HTERT RPE-1 (cell line): ENCODE measurements around the gene TCN1.
"Not testable (repeated sequence)": the region's sequence is repeated elsewhere in the genome, so short reads cannot be mapped to it uniquely, and the experiment has no call there.

Experiments
- in situ Hi-C: fragments of 300-500 bp; cut with MboI; formaldehyde crosslinking; loops from 4 replicates; pipeline ENCODE4 v1.14.3; 2020; ENCODE audit warnings: low sequenced_read_pairs

Gene TCN1, protein sequence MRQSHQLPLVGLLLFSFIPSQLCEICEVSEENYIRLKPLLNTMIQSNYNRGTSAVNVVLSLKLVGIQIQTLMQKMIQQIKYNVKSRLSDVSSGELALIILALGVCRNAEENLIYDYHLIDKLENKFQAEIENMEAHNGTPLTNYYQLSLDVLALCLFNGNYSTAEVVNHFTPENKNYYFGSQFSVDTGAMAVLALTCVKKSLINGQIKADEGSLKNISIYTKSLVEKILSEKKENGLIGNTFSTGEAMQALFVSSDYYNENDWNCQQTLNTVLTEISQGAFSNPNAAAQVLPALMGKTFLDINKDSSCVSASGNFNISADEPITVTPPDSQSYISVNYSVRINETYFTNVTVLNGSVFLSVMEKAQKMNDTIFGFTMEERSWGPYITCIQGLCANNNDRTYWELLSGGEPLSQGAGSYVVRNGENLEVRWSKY

DNA sequence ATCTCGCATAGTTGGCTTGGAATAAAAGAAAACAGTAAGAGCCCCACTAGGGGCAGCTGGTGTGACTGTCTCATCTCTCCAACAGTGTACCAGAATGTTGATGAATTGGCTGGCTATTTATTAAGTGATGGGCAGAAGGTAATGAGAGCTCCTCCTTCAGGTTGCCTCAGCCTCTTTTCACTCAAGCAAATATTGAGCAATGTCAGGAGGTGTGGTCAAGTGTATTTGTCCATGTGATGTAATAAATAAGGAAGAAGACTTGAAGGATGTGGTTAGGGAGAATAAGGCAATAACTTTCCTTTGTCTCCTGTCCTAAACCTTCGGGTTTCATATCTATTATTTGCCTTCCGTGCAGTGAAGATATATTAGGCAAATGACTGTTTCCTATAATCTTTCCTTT lies at the start of gene TCN1:
TSS of gene TCN1 (minus strand) at position 91 of the 400 bp plus-strand sequence. CDS start at position 74, 17 bp downstream.
- in situ Hi-C loops, result no loop called here

DNA sequence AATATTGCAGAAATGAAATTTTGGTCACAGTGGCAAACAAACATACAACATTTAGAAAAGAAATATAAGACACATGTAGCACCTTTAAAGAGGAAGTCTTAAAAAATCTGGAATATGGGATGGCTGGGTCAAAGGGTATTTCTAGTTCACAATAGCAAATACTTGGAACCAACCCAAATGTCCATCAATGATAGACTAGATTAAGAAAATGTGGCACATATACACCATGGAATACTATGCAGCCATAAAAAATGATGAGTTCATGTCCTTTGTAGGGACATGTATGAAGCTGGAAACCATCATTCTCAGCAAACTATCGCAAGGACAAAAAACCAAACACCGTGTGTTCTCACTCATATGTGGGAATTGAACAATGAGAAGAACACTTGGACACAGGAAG lies 37.3 kb upstream of the TCN1 start:
- in situ Hi-C loops, result not testable (repeated sequence)

DNA sequence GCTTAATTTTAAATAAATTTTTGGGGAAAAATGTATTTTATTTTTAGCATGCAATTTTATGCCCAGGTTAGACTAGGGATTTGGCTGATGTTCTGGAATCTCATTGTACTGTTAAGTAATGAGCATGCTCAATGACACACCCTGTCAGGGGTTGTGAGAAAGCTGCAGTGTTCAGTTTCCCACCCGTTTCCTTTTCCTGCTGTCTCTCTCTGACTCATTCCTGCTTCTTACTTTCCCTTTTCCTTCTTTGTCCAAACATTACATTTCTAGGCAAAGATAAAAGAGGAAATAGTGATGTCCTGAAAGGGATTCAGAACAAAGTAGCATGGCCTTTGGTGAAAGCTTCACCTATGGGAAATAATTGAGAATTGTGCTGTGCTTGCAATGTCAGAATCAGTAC lies 35.0 kb upstream of the TCN1 start:
- in situ Hi-C loops, result no loop called here

DNA sequence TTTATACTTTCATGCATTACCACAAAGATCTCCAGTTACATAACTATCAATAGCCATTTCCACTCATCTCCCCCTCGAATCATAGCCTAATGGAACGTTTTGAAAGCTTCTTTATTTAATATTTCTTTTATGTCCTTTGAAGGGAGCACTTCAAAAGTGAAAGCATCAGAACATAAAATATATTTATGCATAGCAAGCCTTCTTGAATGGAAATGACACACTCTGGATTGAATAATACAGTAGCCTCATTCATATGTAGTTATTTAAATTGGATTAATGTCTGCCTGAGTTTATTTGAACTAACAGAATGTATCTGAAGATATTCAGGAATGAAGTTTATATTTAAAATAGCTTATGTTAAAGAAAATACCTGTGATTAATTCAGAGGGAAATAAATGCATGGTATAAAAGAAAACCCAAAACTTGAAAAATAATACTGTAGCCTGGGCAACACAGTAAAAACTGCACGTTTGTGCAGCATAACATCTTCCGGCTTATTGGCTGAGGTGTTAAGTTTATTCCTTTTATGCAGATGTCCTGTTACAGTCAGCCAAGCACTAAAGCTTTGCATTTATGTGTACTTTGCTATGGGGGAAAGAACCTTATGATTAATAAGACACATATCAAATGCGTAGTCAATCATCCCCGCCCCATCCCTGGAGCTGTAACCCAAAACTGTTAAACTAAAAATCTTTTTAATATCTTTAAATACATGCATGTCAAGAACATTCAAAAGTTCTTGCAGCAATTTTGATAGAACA lies 34.3 kb upstream of the TCN1 start:
- in situ Hi-C loops, result no loop called here

DNA sequence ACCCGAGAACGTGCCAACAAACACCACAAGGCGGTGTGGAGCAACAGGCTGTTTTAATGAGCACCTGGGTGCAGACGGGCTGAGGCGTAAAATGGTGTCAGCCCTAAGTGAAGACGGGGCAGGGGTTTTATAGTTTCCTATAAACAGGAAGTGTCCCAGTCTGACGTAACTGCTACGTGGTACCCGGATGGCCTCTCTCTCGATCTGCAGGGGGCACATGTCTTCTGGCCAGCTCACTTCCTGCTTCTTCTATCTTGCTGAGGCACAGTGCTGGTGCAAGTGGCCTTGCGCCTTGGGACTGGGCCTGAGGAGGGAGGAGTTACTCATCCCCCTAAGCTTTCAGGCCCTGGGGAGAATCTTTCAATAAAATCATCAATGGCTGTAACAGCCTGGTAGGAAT lies 33.2 kb upstream of the TCN1 start:
- in situ Hi-C loops, result no loop called here

DNA sequence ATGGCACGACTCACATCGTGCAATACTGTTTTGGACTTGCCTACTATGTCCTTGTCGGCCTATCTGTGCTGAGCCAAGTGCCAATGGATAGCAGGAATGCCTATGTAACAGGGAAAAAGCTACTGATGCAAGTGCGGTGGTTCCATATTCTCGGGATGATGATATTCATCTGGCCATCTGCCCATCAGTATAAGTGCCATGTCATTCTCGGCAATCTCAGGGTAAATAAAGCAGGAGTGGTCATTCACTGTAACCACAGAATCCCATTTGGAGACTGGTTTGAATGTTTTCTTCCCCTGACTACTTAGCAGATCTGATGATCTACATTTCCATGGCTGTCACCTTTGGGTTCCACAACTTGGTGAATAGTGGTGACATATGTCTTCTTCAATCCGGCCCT lies 32.4 kb upstream of the TCN1 start:
- in situ Hi-C loops, result no loop called here

DNA sequence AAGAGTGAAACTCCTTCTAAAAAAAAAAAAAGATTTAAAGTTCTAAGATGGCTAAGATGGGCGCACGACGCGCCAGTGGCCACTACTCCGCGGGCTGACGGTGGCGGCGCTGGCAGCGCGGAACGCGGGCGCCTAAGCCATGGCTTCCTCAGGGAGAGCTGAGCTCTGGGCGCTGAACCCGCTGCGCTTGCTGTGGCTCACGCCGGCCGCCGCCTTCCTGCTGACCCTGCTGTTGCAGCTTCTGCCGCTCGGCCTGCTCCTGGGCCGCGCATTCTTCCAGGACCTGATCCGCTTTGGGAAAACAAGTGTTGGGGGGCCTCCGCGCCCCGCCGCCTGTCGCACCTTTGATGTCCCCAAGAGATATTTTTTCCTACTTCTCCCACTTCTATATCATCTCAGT lies 31.8 kb upstream of the TCN1 start:
- in situ Hi-C loops, result no loop called here

DNA sequence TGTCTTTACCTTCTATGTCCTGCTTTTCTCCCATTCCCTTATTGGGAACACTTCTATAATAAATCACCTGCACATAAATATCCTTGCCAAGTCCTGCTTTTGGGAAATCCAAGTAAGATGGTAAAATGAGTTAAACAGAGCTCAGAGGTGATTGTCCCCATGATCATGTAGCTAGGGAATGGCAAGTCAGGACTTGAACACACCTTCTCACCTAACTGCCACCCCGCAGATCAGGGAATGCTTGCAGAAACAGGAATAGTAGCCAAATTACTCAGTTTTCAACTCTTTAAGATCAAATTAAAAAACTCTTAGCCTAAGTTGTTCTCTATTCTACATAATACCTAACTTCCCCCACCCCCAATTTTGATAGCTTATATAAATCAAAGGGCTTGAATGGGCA lies 28.3 kb upstream of the TCN1 start:
- in situ Hi-C loops, result no loop called here

DNA sequence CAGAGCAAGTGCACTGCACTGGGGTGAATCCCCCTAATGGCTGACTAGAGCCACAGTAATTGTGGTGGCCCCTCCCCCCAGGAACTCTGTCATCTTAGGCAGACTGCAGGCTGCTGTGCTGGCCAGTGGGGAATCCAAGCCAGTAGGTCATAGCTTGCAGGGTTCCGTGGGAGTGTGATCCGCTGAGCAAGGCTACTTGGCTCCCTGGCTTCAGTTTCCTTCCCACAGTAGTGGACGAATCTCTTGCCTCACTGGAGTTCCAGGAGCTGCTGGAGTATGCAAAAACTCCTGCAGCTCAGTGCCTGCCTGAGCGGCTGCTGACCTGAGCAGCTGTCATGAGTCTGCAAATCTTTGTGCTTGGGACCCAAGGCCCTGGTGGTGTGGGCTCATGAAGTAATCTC lies 25.5 kb upstream of the TCN1 start:
- in situ Hi-C loops, result no loop called here

DNA sequence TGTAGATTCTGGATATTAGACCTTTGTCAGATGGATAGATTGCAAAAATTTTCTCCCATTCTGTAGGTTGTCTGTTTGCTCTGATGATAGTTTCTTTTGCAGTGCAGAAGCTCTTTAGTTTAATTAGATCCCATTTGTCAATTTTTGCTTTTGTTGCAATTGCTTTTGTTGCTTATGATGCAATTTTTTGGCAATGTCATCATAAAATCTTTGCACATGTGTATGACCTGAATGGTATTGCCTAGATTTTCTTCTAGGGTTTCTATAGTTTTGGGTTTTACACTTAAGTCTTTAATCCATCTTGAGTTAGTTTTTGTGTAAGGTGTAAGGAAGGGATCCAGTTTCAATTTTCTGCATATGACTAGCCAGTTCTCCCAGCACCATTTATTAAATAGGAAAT lies 20.9 kb upstream of the TCN1 start:
- in situ Hi-C loops, result not testable (repeated sequence)

DNA sequence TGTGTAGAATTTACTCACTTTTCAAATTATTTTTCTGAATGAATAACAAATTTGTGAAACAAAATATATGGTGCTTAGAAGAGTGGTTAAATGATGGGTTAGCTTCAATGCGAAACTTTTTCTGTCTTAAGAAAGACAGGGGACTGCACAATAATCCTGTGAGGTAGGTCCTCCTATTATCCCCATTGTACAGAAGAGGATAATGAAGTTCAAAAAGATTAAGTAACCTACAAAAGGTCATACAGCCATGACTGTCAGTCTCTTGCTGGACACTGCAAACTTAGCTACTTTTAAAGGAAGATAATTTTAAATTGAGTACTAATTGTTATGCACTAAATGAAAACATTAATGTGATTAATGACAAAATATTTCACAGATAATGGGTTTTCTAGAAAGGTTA lies 17.3 kb upstream of the TCN1 start:
- in situ Hi-C loops, result no loop called here

DNA sequence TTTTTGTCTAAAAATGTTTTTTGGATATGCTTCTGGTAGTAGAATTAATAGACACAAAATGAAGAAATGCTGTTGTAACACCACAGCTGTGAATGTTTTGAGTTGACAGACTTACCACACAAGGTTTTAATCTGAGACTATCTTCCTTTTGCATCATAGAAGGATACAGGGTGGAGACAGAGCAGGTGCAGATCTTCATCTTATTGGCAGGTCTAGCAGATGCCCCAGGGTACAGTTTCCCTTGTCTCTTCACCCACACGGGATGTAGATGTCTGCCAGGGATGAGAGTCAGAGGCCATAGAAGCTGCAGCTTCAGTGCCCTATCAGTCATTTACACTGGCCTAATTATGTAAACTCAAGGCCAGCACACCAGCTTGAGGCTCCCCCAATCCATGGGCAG lies 13.3 kb upstream of the TCN1 start:
- in situ Hi-C loops, result no loop called here

DNA sequence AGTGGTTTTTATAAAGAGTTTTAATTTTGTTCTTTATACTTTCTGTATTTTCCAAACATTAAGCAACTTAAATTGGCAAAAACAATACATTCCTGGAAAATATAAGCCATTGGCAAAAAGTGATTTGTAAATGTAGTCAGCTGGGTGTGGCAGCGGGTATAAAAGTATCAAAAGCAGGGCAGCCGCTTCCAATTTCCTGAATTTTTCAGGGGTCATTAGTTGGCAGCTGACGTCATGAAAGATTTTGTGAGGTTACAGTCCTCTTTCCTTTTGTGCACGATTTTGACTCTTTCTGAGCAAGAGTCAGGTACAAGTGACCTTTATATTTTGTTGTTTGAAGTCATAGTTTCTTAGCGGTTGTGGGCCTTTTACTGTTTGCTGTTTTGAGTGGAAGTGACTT lies 12.3 kb upstream of the TCN1 start, which contains the start of gene OOSP3:
TSS of gene OOSP3 (plus strand) at position 208 of the 400 bp plus-strand sequence. CDS start at position 235, 27 bp downstream.
- in situ Hi-C loops, result no loop called here

DNA sequence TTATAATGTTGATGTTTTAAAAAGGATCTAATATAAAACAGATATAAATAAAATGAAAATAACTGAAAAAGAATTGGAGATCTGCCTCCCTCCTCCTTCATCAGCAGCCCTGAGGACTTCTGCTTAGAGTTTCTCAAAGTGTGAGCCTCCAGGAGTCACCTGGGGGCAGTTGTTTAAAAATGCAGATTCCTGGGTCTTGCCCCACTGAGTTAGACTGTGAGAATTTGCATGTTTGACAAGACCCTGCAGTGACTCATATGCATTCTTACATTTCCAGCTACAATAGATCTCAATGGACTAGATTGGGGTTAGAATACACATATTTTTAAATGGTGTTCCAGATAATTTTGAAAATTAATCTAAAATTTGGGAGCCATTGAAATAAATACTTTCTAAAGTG lies 11.5 kb upstream of the TCN1 start:
- in situ Hi-C loops, result no loop called here

DNA sequence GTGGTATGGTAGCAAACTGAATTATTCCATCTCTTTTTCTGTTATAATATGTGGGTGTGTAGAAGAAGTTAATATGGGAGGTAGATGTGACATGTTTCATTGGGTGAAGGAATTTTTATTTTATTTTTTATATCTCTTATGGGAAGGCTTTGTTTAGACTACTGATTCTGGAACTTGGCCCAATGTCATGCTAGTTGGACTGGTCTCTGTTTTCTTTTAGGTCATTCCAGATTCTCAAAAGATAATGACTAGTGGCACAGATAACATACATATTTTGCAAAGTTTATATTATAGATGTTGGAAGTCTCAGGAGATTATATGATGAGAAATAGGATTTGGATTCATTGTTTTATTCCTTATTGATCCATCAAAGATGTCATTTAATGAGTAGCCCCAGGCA lies 11.0 kb upstream of the TCN1 start:
- in situ Hi-C loops, result no loop called here

DNA sequence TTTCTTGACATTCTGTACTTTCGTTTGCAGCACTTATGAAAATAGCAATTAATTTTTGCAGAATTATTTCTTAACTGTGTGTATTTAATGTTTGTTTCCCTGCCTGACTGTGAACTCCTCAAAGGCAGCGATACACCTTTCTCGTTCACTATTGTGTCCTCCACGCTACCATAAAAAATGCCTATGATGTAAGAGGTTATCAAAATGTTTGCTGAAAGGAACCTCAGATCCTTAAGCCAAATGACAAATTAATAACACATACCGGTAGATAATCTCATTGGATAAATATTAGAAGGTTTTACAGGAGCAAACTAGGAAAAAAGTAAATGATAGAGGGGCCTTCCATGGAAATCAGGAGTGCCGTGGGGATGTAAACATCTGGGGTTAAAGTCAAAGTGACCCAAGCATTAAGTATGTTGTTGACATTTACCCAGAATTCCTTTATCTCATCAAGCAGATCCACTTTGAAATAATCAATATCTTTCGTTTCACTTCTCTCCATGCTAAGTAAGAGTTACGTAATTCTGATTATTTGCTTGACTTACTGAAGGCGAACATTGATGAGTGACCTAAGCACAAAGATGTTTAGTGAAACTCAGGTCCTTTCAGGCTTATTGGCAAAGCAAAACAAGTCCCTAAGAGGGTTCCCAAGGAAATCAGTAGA lies 9.7 kb upstream of the TCN1 start:
- in situ Hi-C loops, result no loop called here

DNA sequence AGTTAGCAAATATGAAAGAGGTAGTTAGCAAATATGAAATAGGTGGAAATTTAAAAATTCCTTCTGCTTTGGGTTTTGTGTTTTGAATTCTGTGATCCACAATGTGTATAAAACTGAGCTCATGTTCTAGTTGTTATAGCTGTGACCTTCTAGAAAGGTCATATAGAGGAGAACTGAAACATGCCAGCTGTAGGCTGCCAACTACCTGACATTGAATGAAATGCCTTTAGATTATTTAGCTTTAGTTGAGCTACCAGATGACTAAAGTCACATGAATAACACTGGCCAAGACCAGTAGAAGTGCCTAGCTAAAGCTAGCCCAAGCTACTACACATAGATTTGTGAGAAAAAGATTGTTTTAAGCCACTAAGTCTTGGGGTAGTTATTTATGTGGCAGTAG lies 5.8 kb upstream of the TCN1 start:
- in situ Hi-C loops, result no loop called here

DNA sequence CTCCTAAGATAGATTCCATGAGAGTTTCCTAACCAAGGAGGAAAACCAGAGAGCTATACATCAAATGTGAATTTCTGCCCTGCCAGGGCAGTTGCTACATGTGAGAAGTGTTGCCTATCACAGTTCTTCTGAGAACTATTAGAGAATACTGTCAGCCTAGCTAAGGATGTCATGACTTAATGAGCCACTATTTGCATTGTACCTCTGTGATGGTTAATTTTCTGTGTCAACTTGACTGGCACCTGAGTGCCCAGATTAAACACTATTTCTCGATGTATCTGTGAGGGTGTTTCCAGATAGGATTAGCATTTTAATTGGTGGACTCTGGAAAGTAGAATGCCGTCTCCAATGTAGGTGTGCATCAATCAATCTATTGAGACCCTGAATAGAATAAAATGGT lies 1.7 kb upstream of the TCN1 start:
- in situ Hi-C loops, result no loop called here

DNA sequence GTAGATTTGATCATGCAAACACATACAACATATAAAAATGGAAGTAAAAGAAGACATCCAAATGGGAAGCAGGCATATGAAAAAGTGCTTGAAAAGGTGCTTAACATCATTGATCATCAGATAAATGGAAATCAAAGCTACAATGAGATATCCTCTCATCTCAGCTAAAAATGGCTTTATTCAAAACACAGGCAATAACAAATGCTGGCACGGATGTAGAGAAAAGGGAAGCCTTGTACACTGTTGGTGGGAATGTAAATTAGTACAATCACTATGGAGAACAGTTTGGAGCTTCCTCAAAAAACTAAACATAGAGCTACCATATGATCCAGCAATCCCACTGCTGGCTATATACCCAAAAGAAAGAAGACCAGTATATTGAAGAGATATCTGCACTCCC lies 549 bp upstream of the TCN1 start:
- in situ Hi-C loops, result no loop called here

DNA sequence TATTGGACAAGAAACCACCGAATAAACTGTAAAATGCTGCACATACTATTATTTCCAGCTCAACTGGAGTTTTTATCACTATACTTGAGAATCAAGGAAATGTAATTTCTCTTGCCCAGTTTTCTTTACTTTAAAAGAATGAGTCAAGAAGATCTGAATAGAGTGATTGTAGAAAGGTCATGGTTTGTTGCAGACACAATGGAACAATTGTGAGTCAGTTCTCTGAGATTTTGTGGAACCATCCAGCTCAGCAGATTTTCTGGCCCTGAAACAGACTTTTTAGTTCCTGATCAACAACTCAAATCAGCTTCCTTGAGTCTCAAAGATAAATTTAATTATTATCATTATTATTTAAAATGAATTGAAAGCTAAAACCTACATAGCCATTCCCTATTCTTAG lies 1.3 kb downstream of the TCN1 start:
- in situ Hi-C loops, result no loop called here

DNA sequence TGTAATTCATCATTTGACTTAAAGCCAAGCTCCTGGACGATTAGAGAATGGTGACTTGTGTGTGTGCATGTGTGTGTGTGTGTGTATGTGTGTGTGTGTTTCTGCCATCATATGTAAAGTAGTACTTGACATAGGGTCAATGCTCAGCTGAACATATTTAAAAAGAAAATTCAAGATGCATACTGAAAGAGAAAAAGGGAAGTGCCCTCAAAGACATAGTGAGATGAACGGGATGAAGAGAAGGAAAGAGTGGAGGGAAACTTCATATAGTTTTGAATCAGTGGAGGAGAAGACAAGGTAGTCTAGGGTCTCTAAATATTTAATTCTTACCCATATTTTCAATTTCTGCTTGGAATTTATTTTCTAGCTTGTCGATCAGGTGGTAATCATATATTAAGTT lies 4.0 kb downstream of the TCN1 start:
- in situ Hi-C loops, result no loop called here

DNA sequence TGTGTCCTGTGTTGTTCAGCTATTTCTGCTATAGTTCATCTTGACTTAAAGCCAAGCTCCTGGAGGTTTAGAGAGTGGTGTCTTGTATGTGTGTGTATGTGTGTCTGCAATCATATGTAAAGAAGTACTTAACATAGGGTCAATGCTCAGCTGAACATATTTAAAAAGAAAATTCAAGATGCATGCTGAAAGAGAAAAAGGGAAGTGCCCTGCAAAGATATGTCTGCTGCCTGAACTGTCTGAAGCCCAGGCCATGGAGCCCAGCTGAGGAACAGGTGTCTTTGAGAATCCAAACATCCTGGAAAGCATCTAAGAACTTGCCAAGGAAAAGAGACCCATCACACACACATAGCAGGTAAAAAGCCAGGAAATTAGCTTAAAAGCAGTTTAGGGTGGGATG lies 6.6 kb downstream of the TCN1 start:
- in situ Hi-C loops, result no loop called here
